Omental fat pad (tissue), 4 donors: ENCODE data around the gene FNDC8. TPM values are rescaled to one million over a fixed set of nuclear protein-coding genes. Genes with fewer than 3 reads are reported as not detected.

Source experiments
- ATAC-seq: fragments of 150-250 bp; one replicate; pipeline ENCODE4 v1.9.1; 2016; ENCODE audit warnings: mild to moderate bottlenecking, moderate library complexity; ENCODE audit not compliant: low FRiP score
- DNase-seq: peaks from one replicate; pipeline ENCODE4 v3.0.0-alpha.2; 2019; ENCODE audit warnings: low spot score
- CTCF ChIP-seq, 3 donors: fragments of 450-650 bp; IDR thresholded peaks; one replicate each; pipeline ENCODE4 v1.5.1; 2016 to 2017; ENCODE audit warnings: antibody characterized with exemption in 3 of 3, mild to moderate bottlenecking in 3 of 3, moderate library complexity in 2 of 3
- total RNA-seq, 4 donors: library from RNA; depleted of rRNA; stranded (reverse); fragments of >200 nt; gene quantifications; one replicate each; pipeline ENCODE4 v1.1.0, GENCODE V29; 2016

The FNDC8 gene
- total RNA-seq, 4 donors from 2014 or later: not detected

DNA sequence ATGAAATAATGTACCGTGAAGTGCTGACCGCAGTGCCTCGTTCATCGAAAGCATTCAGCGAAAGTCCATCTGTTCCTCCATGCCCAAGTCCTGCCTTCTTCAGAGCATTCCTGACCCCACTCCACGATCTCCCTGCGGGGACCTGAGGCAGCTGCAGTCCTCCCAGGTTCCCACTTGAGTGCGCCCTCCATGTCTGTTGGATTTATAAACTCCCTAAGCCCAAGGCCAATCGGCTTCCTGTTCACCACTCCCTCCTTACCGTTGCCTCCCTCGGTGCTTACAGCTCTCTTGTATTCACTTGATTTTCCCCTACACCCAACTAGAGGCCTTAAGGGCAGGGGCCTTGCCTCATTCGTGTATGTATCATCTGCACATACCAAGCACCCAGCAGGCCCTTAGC, 4.6 kb upstream of the FNDC8 start:
- no peak for TF ChIP-seq CTCF (IDR thresholded peaks at IDR 0.05)
- ATAC-seq (no peak), DNase-seq (no peak)

DNA sequence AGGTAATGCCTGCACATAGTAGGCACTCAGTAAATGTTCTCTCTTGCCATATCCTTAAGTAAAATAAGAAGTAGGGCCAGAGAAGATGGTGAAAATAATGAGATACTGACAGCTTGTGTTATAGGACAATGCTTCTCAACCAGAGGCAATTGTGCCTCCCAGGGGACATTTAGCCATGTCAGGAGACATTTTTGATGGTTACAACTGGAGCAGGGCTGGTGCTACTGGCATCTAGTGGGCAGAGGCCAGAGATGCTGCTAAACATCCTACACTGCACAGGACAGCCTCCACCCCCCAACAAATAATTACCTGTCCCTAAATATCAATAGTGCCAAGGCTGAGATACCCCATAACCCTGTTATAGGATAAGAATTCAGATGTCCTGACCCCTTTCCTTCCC, 3.4 kb upstream of the FNDC8 start:
- no peak for ATAC-seq
- no peak for DNase-seq

GRCh38 chr17:35119370-35120165, 1.8 kb upstream of the FNDC8 start, which contains the start of gene RAD51D:
Gene RAD51D (minus strand): TSS chr17:35119860. CDS start chr17:35119613, 247 bp downstream.
- DNase-seq (peak; percentile 44), ATAC-seq (peak; percentile 95)
- peak in 2 of 3 donors; percentile 95 to 97 for TF ChIP-seq CTCF (IDR thresholded peaks at IDR 0.05)

More for the DNA sequence above, 3.4 kb upstream of the FNDC8 start:
- TF ChIP-seq CTCF (IDR thresholded peaks at IDR 0.05): no peak

- no peak for TF ChIP-seq CTCF (IDR thresholded peaks at IDR 0.05)
- DNase-seq: no peak
- no peak for ATAC-seq
Measured at GRCh38 chr17:35127751-35128514, 6.5 kb downstream of the FNDC8 start.

GRCh38 chr17:35129154-35129972, 7.9 kb downstream of the FNDC8 start:
- DNase-seq (no peak), ATAC-seq (no peak)
- TF ChIP-seq CTCF (IDR thresholded peaks at IDR 0.05): no peak

DNA sequence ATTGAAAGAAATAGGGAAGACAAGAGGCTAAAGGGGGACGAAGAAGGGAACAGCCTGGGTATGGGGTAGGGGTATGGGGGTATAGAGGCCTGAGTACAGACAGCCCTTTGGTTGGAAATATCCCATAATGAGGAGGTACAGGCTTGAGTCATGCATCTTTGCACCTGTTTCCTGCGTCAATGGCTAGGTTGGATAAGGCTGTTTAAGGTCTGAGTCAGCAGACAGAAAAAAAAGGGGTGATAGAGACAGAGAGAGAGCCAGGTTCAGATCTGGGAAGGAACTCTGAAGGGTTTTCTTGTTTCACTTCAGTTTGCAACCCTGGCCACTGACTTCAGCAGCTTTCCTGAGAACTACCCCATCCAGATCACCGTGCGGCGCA, 8.5 kb downstream of the FNDC8 start:
- no peak for ATAC-seq
- no peak for DNase-seq
- no peak for TF ChIP-seq CTCF (IDR thresholded peaks at IDR 0.05)
